ENCODE data around the gene FARP2.

Gene FARP2, protein sequence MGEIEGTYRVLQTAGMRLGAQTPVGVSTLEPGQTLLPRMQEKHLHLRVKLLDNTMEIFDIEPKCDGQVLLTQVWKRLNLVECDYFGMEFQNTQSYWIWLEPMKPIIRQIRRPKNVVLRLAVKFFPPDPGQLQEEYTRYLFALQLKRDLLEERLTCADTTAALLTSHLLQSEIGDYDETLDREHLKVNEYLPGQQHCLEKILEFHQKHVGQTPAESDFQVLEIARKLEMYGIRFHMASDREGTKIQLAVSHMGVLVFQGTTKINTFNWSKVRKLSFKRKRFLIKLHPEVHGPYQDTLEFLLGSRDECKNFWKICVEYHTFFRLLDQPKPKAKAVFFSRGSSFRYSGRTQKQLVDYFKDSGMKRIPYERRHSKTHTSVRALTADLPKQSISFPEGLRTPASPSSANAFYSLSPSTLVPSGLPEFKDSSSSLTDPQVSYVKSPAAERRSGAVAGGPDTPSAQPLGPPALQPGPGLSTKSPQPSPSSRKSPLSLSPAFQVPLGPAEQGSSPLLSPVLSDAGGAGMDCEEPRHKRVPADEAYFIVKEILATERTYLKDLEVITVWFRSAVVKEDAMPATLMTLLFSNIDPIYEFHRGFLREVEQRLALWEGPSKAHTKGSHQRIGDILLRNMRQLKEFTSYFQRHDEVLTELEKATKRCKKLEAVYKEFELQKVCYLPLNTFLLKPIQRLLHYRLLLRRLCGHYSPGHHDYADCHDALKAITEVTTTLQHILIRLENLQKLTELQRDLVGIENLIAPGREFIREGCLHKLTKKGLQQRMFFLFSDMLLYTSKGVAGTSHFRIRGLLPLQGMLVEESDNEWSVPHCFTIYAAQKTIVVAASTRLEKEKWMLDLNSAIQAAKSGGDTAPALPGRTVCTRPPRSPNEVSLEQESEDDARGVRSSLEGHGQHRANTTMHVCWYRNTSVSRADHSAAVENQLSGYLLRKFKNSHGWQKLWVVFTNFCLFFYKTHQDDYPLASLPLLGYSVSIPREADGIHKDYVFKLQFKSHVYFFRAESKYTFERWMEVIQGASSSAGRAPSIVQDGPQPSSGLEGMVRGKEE

DNA sequence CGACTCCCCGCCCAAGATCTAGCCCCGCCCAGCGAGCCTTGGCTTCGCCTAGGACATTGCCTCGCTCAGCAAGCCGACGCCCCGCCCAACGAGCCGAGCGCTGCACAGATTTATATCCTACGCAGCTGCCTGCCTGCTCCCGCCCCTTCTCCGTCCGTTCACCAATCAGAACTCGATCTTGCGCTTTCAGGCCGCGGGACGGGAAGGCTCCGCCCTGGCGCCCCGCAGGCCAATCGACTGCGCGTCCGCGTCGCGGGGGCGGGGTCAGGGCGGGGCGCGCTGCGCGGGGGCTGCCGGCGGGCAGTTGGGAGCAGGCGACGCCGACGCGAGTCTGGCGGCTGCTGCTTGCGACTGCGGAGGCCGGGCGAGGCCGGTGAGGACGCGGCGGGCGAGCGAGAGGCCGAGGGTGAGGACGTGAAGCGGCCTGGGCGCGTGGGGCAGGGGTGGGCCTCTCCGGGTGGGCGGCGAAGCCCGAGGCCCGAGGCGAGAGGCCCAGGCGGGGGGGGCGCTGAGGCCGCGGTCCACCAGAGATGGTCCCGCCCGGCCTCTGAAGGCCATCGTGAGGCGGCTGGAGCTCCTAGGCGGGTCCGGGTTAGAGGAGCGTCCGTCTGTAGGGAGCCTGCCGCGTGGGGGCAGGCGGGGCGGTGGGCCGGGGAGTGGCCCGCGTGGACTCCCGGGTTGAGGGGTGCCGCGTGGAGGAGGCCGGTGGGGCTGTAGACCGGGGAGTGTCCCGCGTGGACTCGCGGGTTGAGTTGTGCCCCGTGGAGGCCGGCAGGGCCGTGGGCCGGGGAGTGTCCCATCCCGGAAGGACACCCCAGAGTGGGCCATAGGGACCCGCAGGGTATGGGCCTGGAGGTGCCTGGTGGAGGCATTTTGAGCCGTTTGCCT, at the start of gene FARP2:
FARP2 (plus strand) TSS at position 303 of the 888 bp plus-strand sequence. CDS start 16,823 bp downstream, outside the sequence.
- no peak within 1 kb of the TSS for H2AFZ ChIP-seq (ENCODE audit: low read depth, low read length)
- H3K79me2 ChIP-seq (ENCODE audit: low read length): peaks cover 51% of the 10 kb centered on the region
- H3K27me3 ChIP-seq (ENCODE audit: low read depth, low read length): no peaks in the 10 kb centered on the region
- H3K4me3 ChIP-seq (ENCODE audit: low read length): peak within 1 kb of the TSS; percentile 93
- H3K4me1 ChIP-seq (ENCODE audit: low read length): peaks cover 29% of the 10 kb centered on the region
- H4K20me1 ChIP-seq (ENCODE audit: insufficient read depth, low read length): peaks cover 36% of the 10 kb centered on the region
- H3K36me3 ChIP-seq (replicated peaks; ENCODE audit: low read depth, low read length): peaks cover 9% of the 10 kb centered on the region
- TF ChIP-seq, protein P1, sequence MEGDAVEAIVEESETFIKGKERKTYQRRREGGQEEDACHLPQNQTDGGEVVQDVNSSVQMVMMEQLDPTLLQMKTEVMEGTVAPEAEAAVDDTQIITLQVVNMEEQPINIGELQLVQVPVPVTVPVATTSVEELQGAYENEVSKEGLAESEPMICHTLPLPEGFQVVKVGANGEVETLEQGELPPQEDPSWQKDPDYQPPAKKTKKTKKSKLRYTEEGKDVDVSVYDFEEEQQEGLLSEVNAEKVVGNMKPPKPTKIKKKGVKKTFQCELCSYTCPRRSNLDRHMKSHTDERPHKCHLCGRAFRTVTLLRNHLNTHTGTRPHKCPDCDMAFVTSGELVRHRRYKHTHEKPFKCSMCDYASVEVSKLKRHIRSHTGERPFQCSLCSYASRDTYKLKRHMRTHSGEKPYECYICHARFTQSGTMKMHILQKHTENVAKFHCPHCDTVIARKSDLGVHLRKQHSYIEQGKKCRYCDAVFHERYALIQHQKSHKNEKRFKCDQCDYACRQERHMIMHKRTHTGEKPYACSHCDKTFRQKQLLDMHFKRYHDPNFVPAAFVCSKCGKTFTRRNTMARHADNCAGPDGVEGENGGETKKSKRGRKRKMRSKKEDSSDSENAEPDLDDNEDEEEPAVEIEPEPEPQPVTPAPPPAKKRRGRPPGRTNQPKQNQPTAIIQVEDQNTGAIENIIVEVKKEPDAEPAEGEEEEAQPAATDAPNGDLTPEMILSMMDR (IDR thresholded peaks at IDR 0.05; ENCODE audit: low read depth, low read length): no peak
- TF ChIP-seq EZH2phosphoT487 (IDR thresholded peaks at IDR 0.05; ENCODE audit: low read depth): no peak
- H3K4me2 ChIP-seq (ENCODE audit: low read length): peak within 1 kb of the TSS; percentile 85
- H3K27ac ChIP-seq (ENCODE audit: low read length): peak within 1 kb of the TSS; percentile 76
- H3K9me3 ChIP-seq (ENCODE audit: insufficient read depth, low read length): no peaks in the 10 kb centered on the region
- peak within 1 kb of the TSS; percentile 88 for H3K9ac ChIP-seq (ENCODE audit: low read length)

DNA sequence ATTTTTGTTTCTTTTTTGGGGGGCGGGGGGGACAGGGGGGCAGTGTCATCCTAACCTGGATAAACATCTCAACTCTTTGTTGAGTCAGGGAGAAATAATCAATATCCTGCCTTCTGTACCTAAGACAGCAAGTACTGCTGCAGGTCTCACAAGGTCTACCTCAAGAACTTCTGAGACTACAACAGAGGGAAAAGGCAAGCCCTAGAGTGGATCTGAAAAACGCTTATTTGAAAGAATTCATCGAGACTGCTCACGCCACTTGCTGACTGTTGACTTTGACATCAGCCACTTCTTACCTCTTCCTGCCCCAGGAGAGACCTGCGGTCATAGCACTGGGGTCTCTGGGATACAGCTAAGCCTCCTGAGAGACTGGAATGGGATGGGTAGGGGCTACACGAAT, 49.0 kb upstream of the FARP2 start:
- H3K9ac ChIP-seq (ENCODE audit: low read length): no peak overlapping the region
- no peak overlapping the region for H3K4me2 ChIP-seq (ENCODE audit: low read length)
- H3K27ac ChIP-seq (ENCODE audit: low read length): no peak overlapping the region
- H3K36me3 ChIP-seq (replicated peaks; ENCODE audit: low read depth, low read length): no peaks in the 10 kb centered on the region
- TF ChIP-seq, protein P1 (IDR thresholded peaks at IDR 0.05; ENCODE audit: low read depth, low read length): no peak
- TF ChIP-seq EZH2phosphoT487 (IDR thresholded peaks at IDR 0.05; ENCODE audit: low read depth): no peak
- no peak overlapping the region for H2AFZ ChIP-seq (ENCODE audit: low read depth, low read length)
- peaks cover 78% of the 10 kb centered on the region for H4K20me1 ChIP-seq (ENCODE audit: insufficient read depth, low read length)
- no peak overlapping the region for H3K4me3 ChIP-seq (ENCODE audit: low read length)
- peaks cover 27% of the 10 kb centered on the region for H3K4me1 ChIP-seq (ENCODE audit: low read length)
- peaks cover 99% of the 10 kb centered on the region for H3K79me2 ChIP-seq (ENCODE audit: low read length)
- H3K9me3 ChIP-seq (ENCODE audit: insufficient read depth, low read length): no peaks in the 10 kb centered on the region
- H3K27me3 ChIP-seq (ENCODE audit: low read depth, low read length): no peaks in the 10 kb centered on the region

DNA sequence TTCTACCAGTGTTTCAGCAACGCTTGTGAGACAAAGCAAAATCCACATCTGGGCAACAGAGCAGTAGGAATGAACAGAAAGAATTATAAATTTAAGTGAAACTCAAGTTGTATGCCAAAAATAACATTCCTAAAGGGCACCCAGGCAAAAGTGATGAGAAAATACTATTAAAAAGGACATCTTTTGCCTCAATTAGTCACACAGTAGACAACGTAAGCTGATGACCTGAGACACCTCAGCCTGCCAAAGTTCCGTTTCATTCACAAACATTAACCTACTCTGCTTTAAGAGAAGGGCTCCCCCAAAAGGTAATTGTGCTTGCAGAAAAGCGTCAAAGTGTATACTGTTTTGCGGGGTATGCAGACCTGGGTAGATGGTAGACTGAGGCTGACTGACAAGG, 47.8 kb upstream of the FARP2 start:
- peaks cover 99% of the 10 kb centered on the region for H3K79me2 ChIP-seq (ENCODE audit: low read length)
- peaks cover 74% of the 10 kb centered on the region for H4K20me1 ChIP-seq (ENCODE audit: insufficient read depth, low read length)
- H3K4me2 ChIP-seq (ENCODE audit: low read length): no peak overlapping the region
- no peaks in the 10 kb centered on the region for H3K36me3 ChIP-seq (replicated peaks; ENCODE audit: low read depth, low read length)
- no peak overlapping the region for H3K9ac ChIP-seq (ENCODE audit: low read length)
- H3K9me3 ChIP-seq (ENCODE audit: insufficient read depth, low read length): no peaks in the 10 kb centered on the region
- H2AFZ ChIP-seq (ENCODE audit: low read depth, low read length): no peak overlapping the region
- H3K4me1 ChIP-seq (ENCODE audit: low read length): peaks cover 28% of the 10 kb centered on the region
- H3K27me3 ChIP-seq (ENCODE audit: low read depth, low read length): no peaks in the 10 kb centered on the region
- no peak overlapping the region for H3K27ac ChIP-seq (ENCODE audit: low read length)
- H3K4me3 ChIP-seq (ENCODE audit: low read length): no peak overlapping the region
- no peak for TF ChIP-seq EZH2phosphoT487 (IDR thresholded peaks at IDR 0.05; ENCODE audit: low read depth)
- TF ChIP-seq, protein P1 (IDR thresholded peaks at IDR 0.05; ENCODE audit: low read depth, low read length): no peak
